ENCODE results near the gene JAM2. TPM values are rescaled to one million over a fixed set of nuclear protein-coding genes. Genes with fewer than 3 reads are reported as not detected.

Gene JAM2
- total RNA-seq, 1 experiment from 2014 or later, result 0.15 TPM

GRCh38 chr21:25624511-25624910 is 14.5 kb upstream of the JAM2 start (continued):
- TF ChIP-seq CTCF (IDR thresholded peaks at IDR 0.05 in 2 of 3, conservative IDR thresholded peaks at IDR 0.05 in 1 of 3; ENCODE audit: borderline replicate concordance in 1 of 3, insufficient read depth in 1 of 3, low read depth in 2 of 3, low read length in 2 of 3), result no peak
- no peak for TF ChIP-seq POLR2AphosphoS5 (IDR thresholded peaks at IDR 0.05; ENCODE audit: low read depth, low read length)

GRCh38 chr21:25625036-25625435 is 14.0 kb upstream of the JAM2 start:
- Histone ChIP-seq H3K36me3 (ENCODE audit: control insufficient read depth in 1 of 2, insufficient read depth in 2 of 2, low read length in 2 of 2) (no peaks in the 10 kb centered on the region), H3K27me3 (ENCODE audit: insufficient read depth, low read length) (no peaks in the 10 kb centered on the region), H2AFZ (ENCODE audit: low read depth, low read length, poor library complexity, severe bottlenecking) (no peak overlapping the region), H3K4me1 (ENCODE audit: control insufficient read depth in 1 of 2, insufficient read depth in 2 of 2, low read length in 2 of 2) (no peaks in the 10 kb centered on the region), H3K79me2 (ENCODE audit: insufficient read depth, low read length) (no peaks in the 10 kb centered on the region), H3K4me2 (ENCODE audit: low read length) (no peak overlapping the region), H3K9me2 (ENCODE audit: insufficient read depth) (no peaks in the 10 kb centered on the region), H3K9ac (ENCODE audit: low read length) (no peak overlapping the region), H3K4me3 (replicated peaks in 1 of 2; ENCODE audit: low read depth in 1 of 2, low read length in 2 of 2) (no peak overlapping the region), H3K9me3 (ENCODE audit: control insufficient read depth in 1 of 2, insufficient read depth in 1 of 2, low read depth in 1 of 2, low read length in 2 of 2) (no peaks in the 10 kb centered on the region), H3K27ac (ENCODE audit: low read depth, low read length) (no peak overlapping the region), H4K20me1 (ENCODE audit: insufficient read depth) (no peaks in the 10 kb centered on the region)
- intact Hi-C loops (cut with micrococcal nuclease), result no loop called here
- ChIA-PET POLR2A (no interaction called here), CTCF (no interaction called here), RAD21 (ENCODE audit: low non-redundant PET in 1 of 2, low total read pairs in 2 of 2, uncharacterized antibody in 2 of 2, unreplicated experiment in 2 of 2) (no interaction called here)
- no peak for ATAC-seq
- DNase-seq (ENCODE audit: low read depth, low spot score), result no peak
- TF ChIP-seq CEBPB (IDR thresholded peaks at IDR 0.05; ENCODE audit: low read depth), result no peak
- TF ChIP-seq JUND (IDR thresholded peaks at IDR 0.05), result no peak
- TF ChIP-seq CTCF (IDR thresholded peaks at IDR 0.05 in 2 of 3, conservative IDR thresholded peaks at IDR 0.05 in 1 of 3; ENCODE audit: borderline replicate concordance in 1 of 3, insufficient read depth in 1 of 3, low read depth in 2 of 3, low read length in 2 of 3), result no peak
- TF ChIP-seq MAX (IDR thresholded peaks at IDR 0.05), result no peak
- no peak for TF ChIP-seq ATF3 (IDR thresholded peaks at IDR 0.05)
- TF ChIP-seq CBX3 (IDR thresholded peaks at IDR 0.05; ENCODE audit: low read depth), result no peak
- TF ChIP-seq SIN3A (IDR thresholded peaks at IDR 0.05; ENCODE audit: low read depth), result no peak
- no peak for TF ChIP-seq EZH2 (IDR thresholded peaks at IDR 0.05)
- TF ChIP-seq SRF (IDR thresholded peaks at IDR 0.05; ENCODE audit: low read depth), result no peak
- TF ChIP-seq REST (IDR thresholded peaks at IDR 0.05; ENCODE audit: low read depth), result no peak
- TF ChIP-seq RAD21 (IDR thresholded peaks at IDR 0.05; ENCODE audit: low read depth), result no peak
- no peak for TF ChIP-seq POLR2AphosphoS5 (IDR thresholded peaks at IDR 0.05; ENCODE audit: low read depth, low read length)
- TF ChIP-seq YY1 (IDR thresholded peaks at IDR 0.05; ENCODE audit: extremely low read depth, insufficient replicate concordance, low read depth, low read length), result no peak
- no peak for TF ChIP-seq FOSL1 (IDR thresholded peaks at IDR 0.05; ENCODE audit: low read depth)
- no TSS peak for BruUV-seq (replicated peaks)

All from HCT116 (cell line).